ENCODE measurements around the gene FOXE3. TPM values are rescaled to one million over a fixed set of nuclear protein-coding genes. Genes with fewer than 3 reads are reported as not detected.

Gene FOXE3
- total and polyA plus RNA-seq, 2 donors (not counting 1 experiment from before 2014, with no cell fraction given), result not detected

- no peak for TF ChIP-seq CTCF (conservative IDR thresholded peaks at IDR 0.05 in 1 of 2, IDR thresholded peaks at IDR 0.05 in 1 of 2; ENCODE audit: low read depth in 1 of 2, low read length in 2 of 2)
- no peaks in the 10 kb centered on the region for H3K36me3 ChIP-seq (ENCODE audit: control insufficient read depth, insufficient read depth, low read length)
- H3K27me3 ChIP-seq (ENCODE audit: control insufficient read depth, insufficient read depth, low read length), result peaks cover 12% of the 10 kb centered on the region
- no peaks in the 10 kb centered on the region for H3K9me3 ChIP-seq (ENCODE audit: control insufficient read depth, insufficient read depth, low read depth, low read length)
- no peaks in the 10 kb centered on the region for H4K20me1 ChIP-seq (ENCODE audit: control insufficient read depth, extremely low read depth, insufficient read depth, low read length)
- no peaks in the 10 kb centered on the region for H3K4me1 ChIP-seq (ENCODE audit: control insufficient read depth, extremely low read depth, insufficient read depth, low read length)
- no peak overlapping the region for H2AFZ ChIP-seq (ENCODE audit: low read length)
- no peak overlapping the region for H3K9ac ChIP-seq (ENCODE audit: insufficient read depth, low read length)
- no peak overlapping the region for H3K27ac ChIP-seq (ENCODE audit: insufficient read depth, low read length)
- no peak for DNase-seq (ENCODE audit: low read depth in 2 of 2)
- H3K79me2 ChIP-seq (ENCODE audit: control insufficient read depth, insufficient read depth, low read length), result no peaks in the 10 kb centered on the region
- no peak overlapping the region for H3K4me2 ChIP-seq (ENCODE audit: extremely low read depth, insufficient read depth, low read length)
- no peak overlapping the region for H3K4me3 ChIP-seq (replicated peaks in 1 of 4; ENCODE audit: control extremely low read depth in 1 of 4, insufficient read depth in 1 of 4, low read depth in 3 of 4, low read length in 4 of 4)
These were observed 16.3 kb upstream of the FOXE3 start for GRCh38 chr1:47399846-47400155.

DNA sequence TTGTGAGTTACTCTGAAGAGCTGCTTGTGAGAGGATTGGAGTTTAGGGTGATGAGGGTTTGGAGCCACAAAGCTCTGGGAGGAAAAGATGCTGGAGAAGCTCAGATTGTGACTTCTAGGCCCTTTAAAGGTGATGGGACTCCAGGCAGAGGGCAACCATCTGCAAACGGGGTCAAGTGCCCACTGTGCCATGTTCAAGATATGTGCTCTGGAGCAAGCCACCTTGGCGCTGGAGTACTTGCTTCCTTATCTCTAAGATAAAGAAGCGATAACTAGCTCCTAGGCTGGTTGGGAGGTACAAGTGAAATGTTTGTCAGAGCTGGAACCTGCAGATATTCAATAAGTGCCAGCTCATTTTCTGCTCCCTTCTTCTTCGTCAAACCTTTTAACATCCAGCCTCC lies 14.3 kb upstream of the FOXE3 start:
- H3K9ac ChIP-seq (ENCODE audit: insufficient read depth, low read length), result no peak overlapping the region
- no peak overlapping the region for H3K4me3 ChIP-seq (replicated peaks in 1 of 4; ENCODE audit: control extremely low read depth in 1 of 4, insufficient read depth in 1 of 4, low read depth in 3 of 4, low read length in 4 of 4)
- TF ChIP-seq CTCF (conservative IDR thresholded peaks at IDR 0.05 in 1 of 2, IDR thresholded peaks at IDR 0.05 in 1 of 2; ENCODE audit: low read depth in 1 of 2, low read length in 2 of 2), result no peak
- no peak for TF ChIP-seq EZH2 (IDR thresholded peaks at IDR 0.05; ENCODE audit: low read length, missing control alignments)
- H3K27ac ChIP-seq (ENCODE audit: insufficient read depth, low read length), result no peak overlapping the region
- H3K4me2 ChIP-seq (ENCODE audit: extremely low read depth, insufficient read depth, low read length), result no peak overlapping the region
- H3K36me3 ChIP-seq (ENCODE audit: control insufficient read depth, insufficient read depth, low read length), result no peaks in the 10 kb centered on the region
- H3K79me2 ChIP-seq (ENCODE audit: control insufficient read depth, insufficient read depth, low read length), result no peaks in the 10 kb centered on the region
- H4K20me1 ChIP-seq (ENCODE audit: control insufficient read depth, extremely low read depth, insufficient read depth, low read length), result no peaks in the 10 kb centered on the region
- H3K27me3 ChIP-seq (ENCODE audit: control insufficient read depth, insufficient read depth, low read length), result peaks cover 12% of the 10 kb centered on the region
- DNase-seq (ENCODE audit: low read depth in 2 of 2), result no peak
- H3K9me3 ChIP-seq (ENCODE audit: control insufficient read depth, insufficient read depth, low read depth, low read length), result no peaks in the 10 kb centered on the region
- H2AFZ ChIP-seq (ENCODE audit: low read length), result no peak overlapping the region
- H3K4me1 ChIP-seq (ENCODE audit: control insufficient read depth, extremely low read depth, insufficient read depth, low read length), result no peaks in the 10 kb centered on the region

GRCh38 chr1:47402591-47402990 lies 13.5 kb upstream of the FOXE3 start:
- no peak overlapping the region for H3K9ac ChIP-seq (ENCODE audit: insufficient read depth, low read length)
- DNase-seq (ENCODE audit: low read depth in 2 of 2), result no peak
- no peaks in the 10 kb centered on the region for H3K79me2 ChIP-seq (ENCODE audit: control insufficient read depth, insufficient read depth, low read length)
- no peak for TF ChIP-seq CTCF (conservative IDR thresholded peaks at IDR 0.05 in 1 of 2, IDR thresholded peaks at IDR 0.05 in 1 of 2; ENCODE audit: low read depth in 1 of 2, low read length in 2 of 2)
- no peak for TF ChIP-seq EZH2 (IDR thresholded peaks at IDR 0.05; ENCODE audit: low read length, missing control alignments)
- H3K9me3 ChIP-seq (ENCODE audit: control insufficient read depth, insufficient read depth, low read depth, low read length), result no peaks in the 10 kb centered on the region
- H3K27ac ChIP-seq (ENCODE audit: insufficient read depth, low read length), result no peak overlapping the region
- no peak overlapping the region for H3K4me2 ChIP-seq (ENCODE audit: extremely low read depth, insufficient read depth, low read length)
- H2AFZ ChIP-seq (ENCODE audit: low read length), result no peak overlapping the region
- no peaks in the 10 kb centered on the region for H3K36me3 ChIP-seq (ENCODE audit: control insufficient read depth, insufficient read depth, low read length)
- no peaks in the 10 kb centered on the region for H3K4me1 ChIP-seq (ENCODE audit: control insufficient read depth, extremely low read depth, insufficient read depth, low read length)
- H3K27me3 ChIP-seq (ENCODE audit: control insufficient read depth, insufficient read depth, low read length), result peaks cover 12% of the 10 kb centered on the region
- no peaks in the 10 kb centered on the region for H4K20me1 ChIP-seq (ENCODE audit: control insufficient read depth, extremely low read depth, insufficient read depth, low read length)
- H3K4me3 ChIP-seq (replicated peaks in 1 of 4; ENCODE audit: control extremely low read depth in 1 of 4, insufficient read depth in 1 of 4, low read depth in 3 of 4, low read length in 4 of 4), result no peak overlapping the region

Data from fibroblast of lung (primary cell).